ENCODE results near the gene SLC1A3. TPM values are rescaled to one million over a fixed set of nuclear protein-coding genes. Genes with fewer than 3 reads are reported as not detected.
"Not testable (repeated sequence)": the region's sequence is repeated elsewhere in the genome, so short reads cannot be mapped to it uniquely, and the experiment has no call there.

Gene SLC1A3
- total RNA-seq, 1 donor from 2014 or later: 8.5 TPM

- Histone ChIP-seq H3K4me1 (no peaks in the 10 kb centered on the region), H3K4me3 (no peak overlapping the region), H3K4me2 (no peak overlapping the region), H3K36me3 (no peaks in the 10 kb centered on the region), H3K27me3 (no peaks in the 10 kb centered on the region), H4K20me1 (ENCODE audit: low read depth) (no peaks in the 10 kb centered on the region), H2AFZ (replicated peaks) (peak overlapping the region; percentile 36), H3K27ac (no peak overlapping the region), H3K9ac (no peak overlapping the region), H3F3A (ENCODE audit: low read depth) (no peaks in the 10 kb centered on the region), H3K79me2 (ENCODE audit: low read depth) (no peaks in the 10 kb centered on the region), H3K9me3 (ENCODE audit: low read depth) (no peaks in the 10 kb centered on the region)
- Mint-ChIP-seq H3K4me3 (no peak overlapping the region), H3K27me3 (ENCODE audit: insufficient read depth, low read depth) (peaks cover 4% of the 10 kb centered on the region), H3K4me1 (peaks cover 9% of the 10 kb centered on the region), H3K9me3 (peaks cover 4% of the 10 kb centered on the region), H3K27ac (no peak overlapping the region), H3K36me3 (no peaks in the 10 kb centered on the region)
- no peak for DNase-seq (ENCODE audit: low spot score)
- TF ChIP-seq EZH2phosphoT487 (IDR thresholded peaks at IDR 0.05) (no peak), EZH2 (IDR thresholded peaks at IDR 0.05) (no peak), CTCF (IDR thresholded peaks at IDR 0.05) (no peak)
Observed at GRCh38 chr5:36575361-36575781, 31.0 kb upstream of the SLC1A3 start.

- H4K20me1 ChIP-seq (ENCODE audit: low read depth): no peaks in the 10 kb centered on the region
- no peaks in the 10 kb centered on the region for H3K79me2 ChIP-seq (ENCODE audit: low read depth)
- no peak overlapping the region for H3K4me3 Mint-ChIP-seq
- H3K4me1 Mint-ChIP-seq: peaks cover 9% of the 10 kb centered on the region
- H3K4me3 ChIP-seq: no peak overlapping the region
- no peak overlapping the region for H3K4me2 ChIP-seq
- H3K9me3 ChIP-seq (ENCODE audit: low read depth): no peaks in the 10 kb centered on the region
- H3K36me3 ChIP-seq: no peaks in the 10 kb centered on the region
- H3F3A ChIP-seq (ENCODE audit: low read depth): no peaks in the 10 kb centered on the region
- H3K36me3 Mint-ChIP-seq: no peaks in the 10 kb centered on the region
- TF ChIP-seq EZH2phosphoT487 (IDR thresholded peaks at IDR 0.05) (no peak), EZH2 (IDR thresholded peaks at IDR 0.05) (no peak), CTCF (IDR thresholded peaks at IDR 0.05) (no peak)
- no peak overlapping the region for H3K27ac Mint-ChIP-seq
- H3K9ac ChIP-seq: no peak overlapping the region
- no peak for DNase-seq (ENCODE audit: low spot score)
- H2AFZ ChIP-seq (replicated peaks): no peak overlapping the region
- peaks cover 4% of the 10 kb centered on the region for H3K9me3 Mint-ChIP-seq
- H3K4me1 ChIP-seq: no peaks in the 10 kb centered on the region
- H3K27me3 Mint-ChIP-seq (ENCODE audit: insufficient read depth, low read depth): peaks cover 4% of the 10 kb centered on the region
- H3K27me3 ChIP-seq: no peaks in the 10 kb centered on the region
- no peak overlapping the region for H3K27ac ChIP-seq
Observed at GRCh38 chr5:36576721-36577120, 29.7 kb upstream of the SLC1A3 start.

- not testable (repeated sequence) for H3K27ac Mint-ChIP-seq; DNase-seq (ENCODE audit: low spot score); H2AFZ ChIP-seq (replicated peaks); H3K27ac ChIP-seq; H3F3A ChIP-seq (ENCODE audit: low read depth); H3K79me2 ChIP-seq (ENCODE audit: low read depth); H3K4me3 Mint-ChIP-seq; H3K9me3 ChIP-seq (ENCODE audit: low read depth); H3K9ac ChIP-seq; H3K4me1 ChIP-seq; H4K20me1 ChIP-seq (ENCODE audit: low read depth); H3K4me2 ChIP-seq; H3K9me3 Mint-ChIP-seq; H3K27me3 ChIP-seq; H3K4me3 ChIP-seq; H3K27me3 Mint-ChIP-seq (ENCODE audit: insufficient read depth, low read depth); H3K36me3 ChIP-seq; H3K36me3 Mint-ChIP-seq
- peaks cover 22% of the 10 kb centered on the region for H3K4me1 Mint-ChIP-seq
Observed at GRCh38 chr5:36579858-36580257, 26.5 kb upstream of the SLC1A3 start.

GRCh38 chr5:36581070-36581469 is 25.3 kb upstream of the SLC1A3 start:
- H3K36me3 Mint-ChIP-seq: no peaks in the 10 kb centered on the region
- H3K27me3 Mint-ChIP-seq (ENCODE audit: insufficient read depth, low read depth): peaks cover 4% of the 10 kb centered on the region

More at GRCh38 chr5:36581070-36581469, 25.3 kb upstream of the SLC1A3 start:
- Histone ChIP-seq H3K27me3 (no peaks in the 10 kb centered on the region), H2AFZ (replicated peaks) (no peak overlapping the region), H3K79me2 (ENCODE audit: low read depth) (no peaks in the 10 kb centered on the region), H3F3A (ENCODE audit: low read depth) (no peaks in the 10 kb centered on the region), H3K4me1 (peaks cover 9% of the 10 kb centered on the region), H4K20me1 (ENCODE audit: low read depth) (no peaks in the 10 kb centered on the region), H3K36me3 (no peaks in the 10 kb centered on the region), H3K27ac (no peak overlapping the region), H3K9me3 (ENCODE audit: low read depth) (no peaks in the 10 kb centered on the region), H3K4me3 (no peak overlapping the region), H3K9ac (no peak overlapping the region), H3K4me2 (no peak overlapping the region)
- Mint-ChIP-seq H3K9me3 (peaks cover 4% of the 10 kb centered on the region), H3K27ac (no peak overlapping the region), H3K4me3 (no peak overlapping the region), H3K4me1 (peaks cover 23% of the 10 kb centered on the region)
- TF ChIP-seq EZH2phosphoT487 (IDR thresholded peaks at IDR 0.05) (no peak), EZH2 (IDR thresholded peaks at IDR 0.05) (no peak), CTCF (IDR thresholded peaks at IDR 0.05) (no peak)
- DNase-seq (ENCODE audit: low spot score): no peak
